ENCODE data around the gene TPX2. TPM values are rescaled to one million over a fixed set of nuclear protein-coding genes. Genes with fewer than 3 reads are reported as not detected.
A peak's percentile ranks its signal among the peaks of the same experiment; 100 is the strongest.

TPX2 gene
- polyA plus RNA-seq, 1 donor from 2014 or later: 2.1 TPM

DNA sequence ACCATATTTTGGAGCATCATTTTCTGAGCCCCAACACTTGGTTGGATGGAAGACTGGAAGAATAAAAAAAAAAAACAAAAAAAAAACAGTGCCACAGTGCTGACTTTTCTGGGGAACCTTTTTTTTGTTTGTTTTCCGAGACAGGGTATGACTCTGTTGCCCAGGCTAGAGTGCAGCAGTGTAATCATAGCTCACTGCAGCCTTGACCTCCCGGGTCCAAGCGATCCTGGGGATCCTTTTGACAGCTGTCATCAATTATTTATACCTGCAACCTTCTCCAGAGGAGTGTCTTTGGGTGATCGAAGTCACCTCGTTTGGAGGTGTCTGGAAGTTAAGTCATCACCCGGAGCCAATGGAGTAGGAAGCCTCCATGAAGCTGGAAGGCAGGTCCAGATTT lies 7.8 kb upstream of the TPX2 start:
- Histone ChIP-seq H3K9ac (ENCODE audit: low read length) (no peak overlapping the region), H3K9me2 (ENCODE audit: insufficient read depth, low read length) (no peaks in the 10 kb centered on the region), H4K20me1 (ENCODE audit: insufficient read depth) (no peaks in the 10 kb centered on the region), H3K4me3 (ENCODE audit: low read length) (no peak overlapping the region), H3F3A (ENCODE audit: insufficient read depth, low read length, poor library complexity, severe bottlenecking) (no peaks in the 10 kb centered on the region), H3K9me3 (ENCODE audit: low read length) (no peaks in the 10 kb centered on the region), H3K27ac (ENCODE audit: low read length) (no peak overlapping the region), H3K27me3 (ENCODE audit: insufficient read depth, low read depth, low read length) (no peaks in the 10 kb centered on the region), H2AFZ (ENCODE audit: low read depth, low read length) (no peak overlapping the region), H3K79me2 (replicated peaks; ENCODE audit: insufficient read depth, low read length) (no peaks in the 10 kb centered on the region), H3K4me2 (ENCODE audit: low read length) (no peak overlapping the region), H3K36me3 (ENCODE audit: insufficient read depth, low read length) (no peaks in the 10 kb centered on the region)
- TF ChIP-seq, protein P1, sequence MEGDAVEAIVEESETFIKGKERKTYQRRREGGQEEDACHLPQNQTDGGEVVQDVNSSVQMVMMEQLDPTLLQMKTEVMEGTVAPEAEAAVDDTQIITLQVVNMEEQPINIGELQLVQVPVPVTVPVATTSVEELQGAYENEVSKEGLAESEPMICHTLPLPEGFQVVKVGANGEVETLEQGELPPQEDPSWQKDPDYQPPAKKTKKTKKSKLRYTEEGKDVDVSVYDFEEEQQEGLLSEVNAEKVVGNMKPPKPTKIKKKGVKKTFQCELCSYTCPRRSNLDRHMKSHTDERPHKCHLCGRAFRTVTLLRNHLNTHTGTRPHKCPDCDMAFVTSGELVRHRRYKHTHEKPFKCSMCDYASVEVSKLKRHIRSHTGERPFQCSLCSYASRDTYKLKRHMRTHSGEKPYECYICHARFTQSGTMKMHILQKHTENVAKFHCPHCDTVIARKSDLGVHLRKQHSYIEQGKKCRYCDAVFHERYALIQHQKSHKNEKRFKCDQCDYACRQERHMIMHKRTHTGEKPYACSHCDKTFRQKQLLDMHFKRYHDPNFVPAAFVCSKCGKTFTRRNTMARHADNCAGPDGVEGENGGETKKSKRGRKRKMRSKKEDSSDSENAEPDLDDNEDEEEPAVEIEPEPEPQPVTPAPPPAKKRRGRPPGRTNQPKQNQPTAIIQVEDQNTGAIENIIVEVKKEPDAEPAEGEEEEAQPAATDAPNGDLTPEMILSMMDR (IDR thresholded peaks at IDR 0.05; ENCODE audit: poor library complexity, severe bottlenecking): no peak
- TF ChIP-seq TAF1 (IDR thresholded peaks at IDR 0.05; ENCODE audit: low read depth): no peak
- TF ChIP-seq EZH2 (IDR thresholded peaks at IDR 0.05; ENCODE audit: borderline replicate concordance, insufficient read depth, low read length, poor library complexity, severe bottlenecking): no peak
- no peak for TF ChIP-seq MXI1 (conservative IDR thresholded peaks at IDR 0.05; ENCODE audit: poor library complexity, severe bottlenecking)
- no peak for TF ChIP-seq EP300 (conservative IDR thresholded peaks at IDR 0.05; ENCODE audit: poor library complexity, severe bottlenecking)
- TF ChIP-seq SMC3 (conservative IDR thresholded peaks at IDR 0.05; ENCODE audit: poor library complexity): no peak
- no peak for TF ChIP-seq POLR2AphosphoS5 (IDR thresholded peaks at IDR 0.05)
- TF ChIP-seq RAD21 (conservative IDR thresholded peaks at IDR 0.05): no peak
- TF ChIP-seq, protein P2, sequence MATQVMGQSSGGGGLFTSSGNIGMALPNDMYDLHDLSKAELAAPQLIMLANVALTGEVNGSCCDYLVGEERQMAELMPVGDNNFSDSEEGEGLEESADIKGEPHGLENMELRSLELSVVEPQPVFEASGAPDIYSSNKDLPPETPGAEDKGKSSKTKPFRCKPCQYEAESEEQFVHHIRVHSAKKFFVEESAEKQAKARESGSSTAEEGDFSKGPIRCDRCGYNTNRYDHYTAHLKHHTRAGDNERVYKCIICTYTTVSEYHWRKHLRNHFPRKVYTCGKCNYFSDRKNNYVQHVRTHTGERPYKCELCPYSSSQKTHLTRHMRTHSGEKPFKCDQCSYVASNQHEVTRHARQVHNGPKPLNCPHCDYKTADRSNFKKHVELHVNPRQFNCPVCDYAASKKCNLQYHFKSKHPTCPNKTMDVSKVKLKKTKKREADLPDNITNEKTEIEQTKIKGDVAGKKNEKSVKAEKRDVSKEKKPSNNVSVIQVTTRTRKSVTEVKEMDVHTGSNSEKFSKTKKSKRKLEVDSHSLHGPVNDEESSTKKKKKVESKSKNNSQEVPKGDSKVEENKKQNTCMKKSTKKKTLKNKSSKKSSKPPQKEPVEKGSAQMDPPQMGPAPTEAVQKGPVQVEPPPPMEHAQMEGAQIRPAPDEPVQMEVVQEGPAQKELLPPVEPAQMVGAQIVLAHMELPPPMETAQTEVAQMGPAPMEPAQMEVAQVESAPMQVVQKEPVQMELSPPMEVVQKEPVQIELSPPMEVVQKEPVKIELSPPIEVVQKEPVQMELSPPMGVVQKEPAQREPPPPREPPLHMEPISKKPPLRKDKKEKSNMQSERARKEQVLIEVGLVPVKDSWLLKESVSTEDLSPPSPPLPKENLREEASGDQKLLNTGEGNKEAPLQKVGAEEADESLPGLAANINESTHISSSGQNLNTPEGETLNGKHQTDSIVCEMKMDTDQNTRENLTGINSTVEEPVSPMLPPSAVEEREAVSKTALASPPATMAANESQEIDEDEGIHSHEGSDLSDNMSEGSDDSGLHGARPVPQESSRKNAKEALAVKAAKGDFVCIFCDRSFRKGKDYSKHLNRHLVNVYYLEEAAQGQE (IDR thresholded peaks at IDR 0.05; ENCODE audit: borderline replicate concordance): no peak

DNA sequence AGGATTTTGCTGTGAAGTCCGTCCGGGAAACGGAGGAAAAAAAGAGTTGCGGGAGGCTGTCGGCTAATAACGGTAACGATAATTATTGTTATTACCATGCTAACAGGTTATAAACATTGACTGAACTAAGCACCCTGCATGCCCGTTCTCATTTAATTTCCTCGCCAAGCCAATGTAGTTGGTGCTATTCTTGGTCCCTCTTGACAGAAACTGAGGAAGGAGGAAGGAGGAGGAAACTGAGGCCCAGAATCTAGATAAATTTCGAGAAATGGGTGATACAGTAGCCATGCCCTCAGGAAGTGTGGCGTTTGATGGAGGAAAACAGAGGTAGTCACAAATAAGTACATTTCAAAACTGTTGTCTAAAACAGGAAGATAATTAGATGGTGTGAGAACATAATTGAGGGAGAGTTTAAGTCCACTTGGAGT lies 474 bp downstream of the TPX2 start:
- Histone ChIP-seq H3K9me2 (ENCODE audit: insufficient read depth, low read length) (no peaks in the 10 kb centered on the region), H3K36me3 (ENCODE audit: insufficient read depth, low read length) (no peaks in the 10 kb centered on the region), H3K27me3 (ENCODE audit: insufficient read depth, low read depth, low read length) (no peaks in the 10 kb centered on the region), H4K20me1 (ENCODE audit: insufficient read depth) (no peaks in the 10 kb centered on the region), H3K4me3 (ENCODE audit: low read length) (peak overlapping the region; percentile 69), H3K27ac (ENCODE audit: low read length) (no peak overlapping the region), H3K79me2 (replicated peaks; ENCODE audit: insufficient read depth, low read length) (peaks cover 37% of the 10 kb centered on the region), H3K9me3 (ENCODE audit: low read length) (no peaks in the 10 kb centered on the region), H3K4me2 (ENCODE audit: low read length) (peak overlapping the region; percentile 79), H2AFZ (ENCODE audit: low read depth, low read length) (peak overlapping the region; percentile 10), H3F3A (ENCODE audit: insufficient read depth, low read length, poor library complexity, severe bottlenecking) (no peaks in the 10 kb centered on the region), H3K9ac (ENCODE audit: low read length) (peak overlapping the region; percentile 33)
- TF ChIP-seq EZH2 (IDR thresholded peaks at IDR 0.05; ENCODE audit: borderline replicate concordance, insufficient read depth, low read length, poor library complexity, severe bottlenecking) (no peak), POLR2AphosphoS5 (IDR thresholded peaks at IDR 0.05) (no peak), MXI1 (conservative IDR thresholded peaks at IDR 0.05; ENCODE audit: poor library complexity, severe bottlenecking) (no peak), EP300 (conservative IDR thresholded peaks at IDR 0.05; ENCODE audit: poor library complexity, severe bottlenecking) (no peak), RAD21 (conservative IDR thresholded peaks at IDR 0.05) (no peak), TAF1 (IDR thresholded peaks at IDR 0.05; ENCODE audit: low read depth) (no peak), SMC3 (conservative IDR thresholded peaks at IDR 0.05; ENCODE audit: poor library complexity) (no peak)
- TF ChIP-seq, protein P2 (IDR thresholded peaks at IDR 0.05; ENCODE audit: borderline replicate concordance): no peak
- TF ChIP-seq, protein P1 (IDR thresholded peaks at IDR 0.05; ENCODE audit: poor library complexity, severe bottlenecking): no peak
